Activated T-helper 17 cell treated with anti-CD3 and anti-CD28 coated beads, Interleukin-2, amount 50 U/mL, for 72 hours (primary cell): ENCODE measurements around the gene SPTBN1. TPM values are rescaled to one million over a fixed set of nuclear protein-coding genes. Genes with fewer than 3 reads are reported as not detected.

ENCODE experiments used
- ATAC-seq: fragments of 150-1000 bp; cut with Tn5 transposase; replicated peaks from 2 replicates; pipeline ENCODE4 v1.10.0; 2021; ENCODE audit warnings: mild to moderate bottlenecking, moderate library complexity
- H3K27ac Mint-ChIP-seq: one replicate; pipeline ENCODE4 v1.8.0; 2022; ENCODE audit warnings: mixed read lengths
- H3K27me3 Mint-ChIP-seq: one replicate; pipeline ENCODE4 v1.8.0; 2022; ENCODE audit warnings: mixed read lengths
- H3K36me3 Mint-ChIP-seq: one replicate; pipeline ENCODE4 v1.8.0; 2022; ENCODE audit warnings: low read depth, mild to moderate bottlenecking, mixed read lengths
- H3K4me1 Mint-ChIP-seq: one replicate; pipeline ENCODE4 v1.8.0; 2022; ENCODE audit warnings: mixed read lengths
- H3K4me3 Mint-ChIP-seq: one replicate; pipeline ENCODE4 v1.8.0; 2022; ENCODE audit warnings: mild to moderate bottlenecking, mixed read lengths
- H3K9me3 Mint-ChIP-seq: one replicate; pipeline ENCODE4 v1.8.0; 2022; ENCODE audit warnings: mixed read lengths
- total RNA-seq, 2 donors: library from RNA; stranded (reverse); gene quantifications; one replicate each; pipeline ENCODE4 v1.2.3, GENCODE V29; 2022

SPTBN1 gene
- total RNA-seq, 2 donors from 2014 or later = 85.3 to 101 TPM

DNA sequence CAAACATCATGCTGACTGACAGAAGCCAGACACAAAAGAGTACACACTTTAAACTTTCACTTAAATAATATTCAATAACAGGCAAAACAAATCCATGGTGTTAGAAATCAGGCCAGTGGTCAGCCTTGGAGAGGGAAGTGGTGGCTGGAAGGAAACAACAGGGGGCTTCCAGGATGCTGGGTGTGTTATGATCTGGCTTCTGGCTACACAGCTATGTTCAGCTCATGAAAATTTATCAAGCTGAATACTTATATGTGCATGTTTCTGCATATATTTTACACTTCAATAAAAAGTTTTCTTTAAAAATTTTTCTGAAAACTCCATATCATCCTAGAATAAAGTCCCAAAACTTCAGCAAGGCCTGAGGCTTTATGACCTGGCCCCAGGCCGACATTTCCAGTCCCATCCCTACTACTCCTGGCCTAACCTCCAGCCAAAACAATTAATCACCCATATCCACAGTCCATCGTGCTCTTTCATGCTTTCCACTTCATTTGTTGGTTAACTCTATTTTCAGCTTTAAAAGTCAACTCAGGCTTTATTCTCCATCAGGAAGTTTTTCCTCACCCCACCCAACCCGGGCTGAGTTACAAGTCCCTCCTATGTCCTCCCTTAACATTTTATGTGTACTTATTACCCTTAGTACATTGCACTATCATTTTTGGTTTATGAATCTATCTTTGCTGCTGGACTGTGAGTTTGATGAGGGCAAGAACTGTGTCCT is 27.9 kb upstream of the SPTBN1 start:
- Mint-ChIP-seq H3K27me3 (no peaks in the 10 kb centered on the region), H3K4me1 (no peaks in the 10 kb centered on the region), H3K9me3 (no peaks in the 10 kb centered on the region), H3K4me3 (no peak overlapping the region), H3K36me3 (no peaks in the 10 kb centered on the region), H3K27ac (no peak overlapping the region)
- ATAC-seq = no peak

DNA sequence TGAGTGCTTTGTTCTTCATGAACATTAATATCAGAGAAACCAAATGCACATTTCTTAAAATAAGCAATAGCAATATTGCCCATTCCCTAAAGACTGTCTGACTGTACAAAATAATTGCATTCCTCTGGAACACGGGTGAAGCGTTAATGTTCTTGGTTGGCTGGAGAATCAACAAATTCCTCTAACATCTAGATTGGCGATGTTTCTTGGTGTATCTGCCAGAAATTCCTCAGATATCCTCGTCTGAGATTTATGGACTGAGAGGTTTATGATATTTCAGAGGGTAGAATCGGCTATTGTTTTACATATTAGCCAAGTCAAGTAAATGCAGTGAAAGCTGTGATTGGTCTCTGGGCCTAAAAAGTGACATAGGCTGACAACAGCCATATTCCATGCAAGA is 27.1 kb upstream of the SPTBN1 start:
- no peak overlapping the region for H3K27ac Mint-ChIP-seq
- no peaks in the 10 kb centered on the region for H3K4me1 Mint-ChIP-seq
- ATAC-seq = no peak
- H3K27me3 Mint-ChIP-seq = peaks cover under 1% of the 10 kb centered on the region
- H3K36me3 Mint-ChIP-seq = no peaks in the 10 kb centered on the region
- H3K4me3 Mint-ChIP-seq = no peak overlapping the region
- H3K9me3 Mint-ChIP-seq = no peaks in the 10 kb centered on the region

GRCh38 chr2:54429811-54430551 is 26.1 kb upstream of the SPTBN1 start:
- no peaks in the 10 kb centered on the region for H3K4me1 Mint-ChIP-seq
- ATAC-seq = no peak
- H3K9me3 Mint-ChIP-seq = no peaks in the 10 kb centered on the region
- no peak overlapping the region for H3K27ac Mint-ChIP-seq
- no peaks in the 10 kb centered on the region for H3K36me3 Mint-ChIP-seq
- H3K27me3 Mint-ChIP-seq = peaks cover 4% of the 10 kb centered on the region
- no peak overlapping the region for H3K4me3 Mint-ChIP-seq

GRCh38 chr2:54430649-54431048 is 25.5 kb upstream of the SPTBN1 start:
- Mint-ChIP-seq H3K9me3 (no peaks in the 10 kb centered on the region), H3K4me1 (no peaks in the 10 kb centered on the region), H3K4me3 (no peak overlapping the region), H3K36me3 (no peaks in the 10 kb centered on the region), H3K27me3 (peaks cover 7% of the 10 kb centered on the region), H3K27ac (no peak overlapping the region)
- no peak for ATAC-seq

DNA sequence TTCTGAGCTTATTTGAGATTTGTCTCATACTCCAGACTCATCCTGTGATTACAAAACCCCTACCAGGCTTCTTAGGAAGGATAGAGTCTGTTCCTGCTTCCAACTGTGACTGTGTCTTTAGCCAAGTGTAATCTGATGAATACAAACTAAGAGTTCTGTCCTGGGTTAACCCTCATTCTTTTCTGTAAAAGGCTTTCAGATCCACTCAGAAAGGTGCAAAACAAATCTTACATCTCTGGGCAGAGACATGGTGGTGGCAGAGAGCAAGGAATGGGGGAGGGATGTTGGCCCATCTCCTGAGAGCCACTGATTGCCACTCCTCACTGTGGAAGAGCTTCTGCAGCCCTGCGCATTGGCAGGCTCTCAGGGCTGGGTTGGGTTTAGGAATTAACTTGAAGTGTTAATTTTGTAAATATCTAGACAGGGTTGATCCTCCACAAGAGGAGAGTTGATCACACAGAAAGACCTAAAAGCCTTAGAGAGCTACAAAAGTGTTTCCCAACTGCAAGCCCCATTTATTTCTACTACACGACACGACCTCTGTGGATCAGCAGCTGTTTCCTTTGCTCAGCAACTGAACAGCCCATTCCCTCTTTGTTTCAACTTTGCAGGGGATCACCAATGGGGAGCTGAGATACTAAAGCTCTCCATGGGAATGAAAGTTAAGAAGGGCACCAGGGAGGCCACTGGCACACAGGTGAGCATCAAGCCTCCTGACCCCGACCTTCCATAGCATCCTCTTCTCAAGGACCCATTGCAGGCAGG is 23.7 kb upstream of the SPTBN1 start:
- Mint-ChIP-seq H3K4me1 (no peaks in the 10 kb centered on the region), H3K9me3 (no peaks in the 10 kb centered on the region), H3K4me3 (no peak overlapping the region), H3K27ac (no peak overlapping the region), H3K36me3 (no peaks in the 10 kb centered on the region), H3K27me3 (peaks cover 7% of the 10 kb centered on the region)
- ATAC-seq = no peak

DNA sequence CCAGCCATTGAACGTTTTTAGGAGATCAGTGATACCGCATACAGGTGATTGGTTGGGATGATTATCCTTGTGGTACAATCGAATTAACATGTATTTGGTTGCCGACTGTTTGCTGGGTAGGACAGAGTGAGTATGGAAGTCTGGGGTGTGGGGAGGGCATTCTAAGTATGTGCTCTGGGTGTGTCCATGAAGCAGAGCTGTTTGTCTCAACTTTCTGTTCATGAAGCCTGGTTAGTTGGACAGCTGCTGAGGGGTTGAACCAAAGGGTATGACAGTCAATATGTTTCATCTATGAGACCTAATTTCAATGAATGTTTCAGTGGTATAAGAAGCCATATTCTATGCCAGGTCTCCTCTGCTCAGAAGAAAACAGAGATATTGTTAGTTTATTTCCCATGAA is 21.9 kb upstream of the SPTBN1 start:
- Mint-ChIP-seq H3K4me3 (no peak overlapping the region), H3K4me1 (no peaks in the 10 kb centered on the region), H3K27me3 (peaks cover 7% of the 10 kb centered on the region), H3K9me3 (no peaks in the 10 kb centered on the region), H3K36me3 (no peaks in the 10 kb centered on the region), H3K27ac (no peak overlapping the region)
- no peak for ATAC-seq

DNA sequence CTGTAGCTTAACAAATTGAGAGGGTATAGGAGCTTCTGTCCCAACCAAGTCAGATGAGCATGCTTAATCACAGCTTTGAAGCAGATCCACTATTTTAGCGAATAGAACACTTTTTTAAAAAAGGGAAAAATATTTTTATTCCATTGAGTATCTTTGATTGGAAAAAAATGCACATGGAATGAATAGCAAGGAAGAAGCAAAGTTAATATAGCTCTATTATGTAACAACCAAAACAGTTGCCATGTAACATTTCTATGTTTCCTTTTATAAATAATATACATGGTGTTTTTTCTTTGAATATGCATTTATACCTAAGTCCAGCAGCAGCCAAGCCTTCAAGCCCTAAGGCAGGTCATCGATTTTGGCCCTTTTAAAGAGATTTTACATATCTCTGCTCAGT is 21.4 kb upstream of the SPTBN1 start:
- Mint-ChIP-seq H3K4me3 (no peak overlapping the region), H3K9me3 (no peaks in the 10 kb centered on the region), H3K27me3 (peaks cover 7% of the 10 kb centered on the region), H3K4me1 (no peaks in the 10 kb centered on the region), H3K36me3 (no peaks in the 10 kb centered on the region), H3K27ac (no peak overlapping the region)
- ATAC-seq = no peak

- peaks cover 7% of the 10 kb centered on the region for H3K27me3 Mint-ChIP-seq
- H3K27ac Mint-ChIP-seq = no peak overlapping the region
- H3K9me3 Mint-ChIP-seq = no peaks in the 10 kb centered on the region
- no peaks in the 10 kb centered on the region for H3K36me3 Mint-ChIP-seq
- no peak for ATAC-seq
- H3K4me3 Mint-ChIP-seq = no peak overlapping the region
- H3K4me1 Mint-ChIP-seq = no peaks in the 10 kb centered on the region
Measured at GRCh38 chr2:54435325-54436226, 20.6 kb upstream of the SPTBN1 start.

- ATAC-seq = no peak
- no peaks in the 10 kb centered on the region for H3K9me3 Mint-ChIP-seq
- peaks cover 7% of the 10 kb centered on the region for H3K27me3 Mint-ChIP-seq
- H3K27ac Mint-ChIP-seq = no peak overlapping the region
- no peaks in the 10 kb centered on the region for H3K4me1 Mint-ChIP-seq
- H3K36me3 Mint-ChIP-seq = no peaks in the 10 kb centered on the region
- no peak overlapping the region for H3K4me3 Mint-ChIP-seq
Measured at GRCh38 chr2:54437588-54437987, 18.5 kb upstream of the SPTBN1 start.

- no peak for ATAC-seq
- Mint-ChIP-seq H3K4me3 (no peak overlapping the region), H3K4me1 (no peaks in the 10 kb centered on the region), H3K27ac (no peak overlapping the region), H3K27me3 (peaks cover 7% of the 10 kb centered on the region), H3K9me3 (no peaks in the 10 kb centered on the region), H3K36me3 (no peaks in the 10 kb centered on the region)
Measured at GRCh38 chr2:54438271-54438670, 17.9 kb upstream of the SPTBN1 start.

GRCh38 chr2:54439582-54439981 is 16.5 kb upstream of the SPTBN1 start:
- H3K9me3 Mint-ChIP-seq = no peaks in the 10 kb centered on the region
- H3K27me3 Mint-ChIP-seq = peaks cover 3% of the 10 kb centered on the region
- H3K36me3 Mint-ChIP-seq = no peaks in the 10 kb centered on the region
- no peaks in the 10 kb centered on the region for H3K4me1 Mint-ChIP-seq
- H3K4me3 Mint-ChIP-seq = no peak overlapping the region
- no peak overlapping the region for H3K27ac Mint-ChIP-seq
- ATAC-seq = no peak

DNA sequence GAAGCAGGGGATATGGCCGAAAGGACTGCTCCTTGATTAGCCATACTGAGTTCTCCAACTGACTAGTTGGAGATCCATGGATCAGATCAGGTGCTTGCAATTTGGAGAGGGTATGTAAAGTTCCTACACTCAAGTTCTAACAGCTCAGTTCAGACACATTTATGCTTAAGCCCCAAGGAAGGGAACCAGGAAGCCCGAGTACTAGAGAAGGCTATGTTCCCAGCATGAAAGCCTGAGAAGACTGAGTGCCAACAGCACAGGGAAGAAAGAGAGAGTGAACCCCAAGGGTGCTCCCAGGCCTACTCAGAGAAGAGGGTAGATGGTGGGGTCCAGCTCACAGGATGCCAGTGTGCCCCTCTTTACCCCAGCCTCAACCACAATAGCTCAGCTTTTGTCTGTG is 16.1 kb upstream of the SPTBN1 start:
- Mint-ChIP-seq H3K27ac (no peak overlapping the region), H3K4me1 (no peaks in the 10 kb centered on the region), H3K9me3 (no peaks in the 10 kb centered on the region), H3K27me3 (peaks cover 3% of the 10 kb centered on the region), H3K4me3 (no peak overlapping the region), H3K36me3 (no peaks in the 10 kb centered on the region)
- no peak for ATAC-seq

- no peak for ATAC-seq
- Mint-ChIP-seq H3K27me3 (no peaks in the 10 kb centered on the region), H3K4me1 (no peaks in the 10 kb centered on the region), H3K4me3 (no peak overlapping the region), H3K36me3 (no peaks in the 10 kb centered on the region), H3K9me3 (no peaks in the 10 kb centered on the region), H3K27ac (no peak overlapping the region)
Measured at GRCh38 chr2:54444503-54444902, 11.6 kb upstream of the SPTBN1 start.

- no peaks in the 10 kb centered on the region for H3K4me1 Mint-ChIP-seq
- no peak overlapping the region for H3K4me3 Mint-ChIP-seq
- ATAC-seq = no peak
- H3K27ac Mint-ChIP-seq = no peak overlapping the region
- H3K27me3 Mint-ChIP-seq = no peaks in the 10 kb centered on the region
- H3K9me3 Mint-ChIP-seq = no peaks in the 10 kb centered on the region
- H3K36me3 Mint-ChIP-seq = no peaks in the 10 kb centered on the region
Measured at GRCh38 chr2:54446122-54446521, 10.0 kb upstream of the SPTBN1 start.
